ENCODE results near the gene CAST.

The CAST gene

GRCh38 chr5:96634881-96635280 is 27.3 kb upstream of the CAST start:
- no peak for TF ChIP-seq YY1 (IDR thresholded peaks at IDR 0.05; ENCODE audit: insufficient read depth, insufficient read length)
- TF ChIP-seq ZNF274 (IDR thresholded peaks at IDR 0.05; ENCODE audit: low read depth, low read length): no peak
- no peak for TF ChIP-seq SUZ12 (IDR thresholded peaks at IDR 0.05; ENCODE audit: extremely low read depth, insufficient read depth, insufficient read length)
- H3K4me3 ChIP-seq (ENCODE audit: insufficient read length, low read depth): no peak overlapping the region
- no peaks in the 10 kb centered on the region for H3K4me1 ChIP-seq (ENCODE audit: insufficient read depth, insufficient read length)
- H3K9ac ChIP-seq (ENCODE audit: insufficient read length, low read depth): no peak overlapping the region
- no peak for DNase-seq (ENCODE audit: low read depth, low spot score)
- no peaks in the 10 kb centered on the region for H3K9me3 ChIP-seq (ENCODE audit: insufficient read depth, low read length)
- H3K36me3 ChIP-seq (ENCODE audit: insufficient read depth, insufficient read length, low read length): no peaks in the 10 kb centered on the region
- no peaks in the 10 kb centered on the region for H3K27me3 ChIP-seq (ENCODE audit: insufficient read depth, insufficient read length)

GRCh38 chr5:96636046-96636445 is 26.1 kb upstream of the CAST start:
- Histone ChIP-seq H3K36me3 (ENCODE audit: insufficient read depth, insufficient read length, low read length) (no peaks in the 10 kb centered on the region), H3K4me1 (ENCODE audit: insufficient read depth, insufficient read length) (no peaks in the 10 kb centered on the region), H3K4me3 (ENCODE audit: insufficient read length, low read depth) (no peak overlapping the region), H3K27me3 (ENCODE audit: insufficient read depth, insufficient read length) (no peaks in the 10 kb centered on the region), H3K9ac (ENCODE audit: insufficient read length, low read depth) (no peak overlapping the region), H3K9me3 (ENCODE audit: insufficient read depth, low read length) (no peaks in the 10 kb centered on the region)
- DNase-seq (ENCODE audit: low read depth, low spot score): no peak
- no peak for TF ChIP-seq ZNF274 (IDR thresholded peaks at IDR 0.05; ENCODE audit: low read depth, low read length)
- no peak for TF ChIP-seq YY1 (IDR thresholded peaks at IDR 0.05; ENCODE audit: insufficient read depth, insufficient read length)
- TF ChIP-seq SUZ12 (IDR thresholded peaks at IDR 0.05; ENCODE audit: extremely low read depth, insufficient read depth, insufficient read length): no peak

- H3K4me3 ChIP-seq (ENCODE audit: insufficient read length, low read depth): no peak overlapping the region
- no peaks in the 10 kb centered on the region for H3K4me1 ChIP-seq (ENCODE audit: insufficient read depth, insufficient read length)
- no peaks in the 10 kb centered on the region for H3K36me3 ChIP-seq (ENCODE audit: insufficient read depth, insufficient read length, low read length)
- no peak overlapping the region for H3K9ac ChIP-seq (ENCODE audit: insufficient read length, low read depth)
- no peaks in the 10 kb centered on the region for H3K27me3 ChIP-seq (ENCODE audit: insufficient read depth, insufficient read length)
- TF ChIP-seq SUZ12 (IDR thresholded peaks at IDR 0.05; ENCODE audit: extremely low read depth, insufficient read depth, insufficient read length): no peak
- TF ChIP-seq ZNF274 (IDR thresholded peaks at IDR 0.05; ENCODE audit: low read depth, low read length): no peak
- TF ChIP-seq YY1 (IDR thresholded peaks at IDR 0.05; ENCODE audit: insufficient read depth, insufficient read length): no peak
- no peak for DNase-seq (ENCODE audit: low read depth, low spot score)
- no peaks in the 10 kb centered on the region for H3K9me3 ChIP-seq (ENCODE audit: insufficient read depth, low read length)
Measured at GRCh38 chr5:96636594-96636993, 25.6 kb upstream of the CAST start.

- no peak overlapping the region for H3K4me3 ChIP-seq (ENCODE audit: insufficient read length, low read depth)
- TF ChIP-seq SUZ12 (IDR thresholded peaks at IDR 0.05; ENCODE audit: extremely low read depth, insufficient read depth, insufficient read length): no peak
- no peak for TF ChIP-seq ZNF274 (IDR thresholded peaks at IDR 0.05; ENCODE audit: low read depth, low read length)
- TF ChIP-seq YY1 (IDR thresholded peaks at IDR 0.05; ENCODE audit: insufficient read depth, insufficient read length): no peak
Measured at GRCh38 chr5:96637196-96637595, 25.0 kb upstream of the CAST start.

GRCh38 chr5:96638561-96638960 is 23.6 kb upstream of the CAST start:
- Histone ChIP-seq H3K4me3 (ENCODE audit: insufficient read length, low read depth) (no peak overlapping the region), H3K36me3 (ENCODE audit: insufficient read depth, insufficient read length, low read length) (no peaks in the 10 kb centered on the region), H3K27me3 (ENCODE audit: insufficient read depth, insufficient read length) (no peaks in the 10 kb centered on the region), H3K4me1 (ENCODE audit: insufficient read depth, insufficient read length) (no peaks in the 10 kb centered on the region), H3K9me3 (ENCODE audit: insufficient read depth, low read length) (no peaks in the 10 kb centered on the region), H3K9ac (ENCODE audit: insufficient read length, low read depth) (no peak overlapping the region)
- TF ChIP-seq ZNF274 (IDR thresholded peaks at IDR 0.05; ENCODE audit: low read depth, low read length) (no peak), SUZ12 (IDR thresholded peaks at IDR 0.05; ENCODE audit: extremely low read depth, insufficient read depth, insufficient read length) (no peak), YY1 (IDR thresholded peaks at IDR 0.05; ENCODE audit: insufficient read depth, insufficient read length) (no peak)
- DNase-seq (ENCODE audit: low read depth, low spot score): no peak

More at GRCh38 chr5:96637196-96637595, 25.0 kb upstream of the CAST start:
- Histone ChIP-seq H3K27me3 (ENCODE audit: insufficient read depth, insufficient read length) (no peaks in the 10 kb centered on the region), H3K9me3 (ENCODE audit: insufficient read depth, low read length) (no peaks in the 10 kb centered on the region), H3K36me3 (ENCODE audit: insufficient read depth, insufficient read length, low read length) (no peaks in the 10 kb centered on the region), H3K4me1 (ENCODE audit: insufficient read depth, insufficient read length) (no peaks in the 10 kb centered on the region), H3K9ac (ENCODE audit: insufficient read length, low read depth) (no peak overlapping the region)
- no peak for DNase-seq (ENCODE audit: low read depth, low spot score)

GRCh38 chr5:96640696-96641095 is 21.5 kb upstream of the CAST start:
- Histone ChIP-seq H3K9ac (ENCODE audit: insufficient read length, low read depth) (no peak overlapping the region), H3K9me3 (ENCODE audit: insufficient read depth, low read length) (no peaks in the 10 kb centered on the region), H3K36me3 (ENCODE audit: insufficient read depth, insufficient read length, low read length) (no peaks in the 10 kb centered on the region), H3K27me3 (ENCODE audit: insufficient read depth, insufficient read length) (no peaks in the 10 kb centered on the region), H3K4me1 (ENCODE audit: insufficient read depth, insufficient read length) (no peaks in the 10 kb centered on the region), H3K4me3 (ENCODE audit: insufficient read length, low read depth) (no peak overlapping the region)
- no peak for DNase-seq (ENCODE audit: low read depth, low spot score)
- TF ChIP-seq ZNF274 (IDR thresholded peaks at IDR 0.05; ENCODE audit: low read depth, low read length): no peak
- no peak for TF ChIP-seq SUZ12 (IDR thresholded peaks at IDR 0.05; ENCODE audit: extremely low read depth, insufficient read depth, insufficient read length)
- TF ChIP-seq YY1 (IDR thresholded peaks at IDR 0.05; ENCODE audit: insufficient read depth, insufficient read length): no peak

- no peaks in the 10 kb centered on the region for H3K27me3 ChIP-seq (ENCODE audit: insufficient read depth, insufficient read length)
- no peak overlapping the region for H3K9ac ChIP-seq (ENCODE audit: insufficient read length, low read depth)
- no peak for TF ChIP-seq ZNF274 (IDR thresholded peaks at IDR 0.05; ENCODE audit: low read depth, low read length)
- no peak for TF ChIP-seq SUZ12 (IDR thresholded peaks at IDR 0.05; ENCODE audit: extremely low read depth, insufficient read depth, insufficient read length)
- TF ChIP-seq YY1 (IDR thresholded peaks at IDR 0.05; ENCODE audit: insufficient read depth, insufficient read length): no peak
- DNase-seq (ENCODE audit: low read depth, low spot score): no peak
- H3K36me3 ChIP-seq (ENCODE audit: insufficient read depth, insufficient read length, low read length): no peaks in the 10 kb centered on the region
- H3K9me3 ChIP-seq (ENCODE audit: insufficient read depth, low read length): no peaks in the 10 kb centered on the region
- no peaks in the 10 kb centered on the region for H3K4me1 ChIP-seq (ENCODE audit: insufficient read depth, insufficient read length)
- H3K4me3 ChIP-seq (ENCODE audit: insufficient read length, low read depth): no peak overlapping the region
Measured at GRCh38 chr5:96641368-96642280, 20.6 kb upstream of the CAST start.

All from NT2/D1 (cell line).